Measurements from ENCODE around the gene NOP9.

NOP9 gene

DNA sequence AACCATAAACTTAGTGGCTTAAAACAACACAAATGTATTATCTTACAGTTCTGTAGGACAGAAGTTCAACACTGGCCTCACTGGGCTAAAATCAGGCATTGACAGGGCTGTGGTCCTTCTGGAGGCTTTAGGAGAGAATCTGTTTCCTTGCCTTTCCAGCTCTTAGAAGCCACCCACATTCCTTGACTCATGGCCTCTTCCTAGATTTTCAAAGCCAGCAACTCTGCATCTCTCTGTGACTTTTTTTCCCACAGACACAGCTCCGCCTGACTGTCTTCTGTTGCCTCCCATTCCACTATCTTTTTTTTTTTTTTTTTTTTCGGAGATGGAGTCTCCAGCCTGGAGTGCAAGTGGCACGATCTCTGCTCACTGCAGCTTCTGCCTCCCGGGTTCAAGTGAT is 56.6 kb downstream of the NOP9 start:
- DNase-seq: no peak
